ENCODE data around the gene GTF2A1L. TPM values are rescaled to one million over a fixed set of nuclear protein-coding genes. Genes with fewer than 3 reads are reported as not detected.
"Not testable (repeated sequence)": the region's sequence is repeated elsewhere in the genome, so short reads cannot be mapped to it uniquely, and the experiment has no call there.

Gene GTF2A1L
- total RNA-seq, 4 donors from 2014 or later = 0.35 to 86.8 (median 66.9) TPM; not detected in 1

DNA sequence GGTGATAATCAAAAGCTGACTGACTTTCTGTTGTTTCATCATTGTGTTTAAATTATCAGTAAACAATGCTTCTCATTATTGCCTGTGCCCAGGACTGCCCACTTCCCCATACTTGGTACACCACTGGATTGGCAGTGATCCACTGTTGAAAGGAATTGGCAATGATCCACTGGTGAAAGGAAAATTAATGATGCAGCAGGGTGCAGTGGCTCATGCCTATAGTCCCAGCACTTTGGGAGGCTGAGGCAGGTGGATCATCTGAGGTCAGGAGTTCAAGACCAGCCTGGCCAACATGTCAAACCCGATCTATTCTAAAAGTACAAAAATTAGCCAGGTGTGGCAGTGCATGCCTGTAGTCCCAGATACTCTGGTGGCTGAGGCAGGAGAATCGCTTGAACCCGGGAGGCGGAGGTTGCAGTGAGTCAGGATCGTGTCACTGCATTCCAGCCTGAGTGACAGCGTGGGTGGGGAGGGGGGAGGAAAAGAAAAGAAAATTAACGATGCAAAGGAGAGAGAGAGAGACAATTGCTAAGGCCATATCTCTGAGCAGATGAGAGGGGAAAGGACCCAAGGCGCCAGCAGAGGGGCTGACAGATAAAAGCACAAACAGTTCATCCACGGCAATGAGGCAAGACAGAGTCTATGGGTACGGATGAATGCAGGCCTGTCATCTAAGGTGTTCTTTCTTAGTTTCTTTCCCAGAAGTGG, 10.2 kb upstream of the GTF2A1L start:
- intact Hi-C loops (cut with DNase I; ENCODE audit: low total_unique reads) = no loop called here
- Histone ChIP-seq H3K4me3 (no peak overlapping the region), H3K27me3 (no peaks in the 10 kb centered on the region), H3K9me3 (no peaks in the 10 kb centered on the region), H3K4me1 (no peaks in the 10 kb centered on the region), H3K36me3 (no peaks in the 10 kb centered on the region), H3K27ac (no peak overlapping the region)
- TF ChIP-seq POLR2A (IDR thresholded peaks at IDR 0.05) = no peak
- TF ChIP-seq, protein P1, sequence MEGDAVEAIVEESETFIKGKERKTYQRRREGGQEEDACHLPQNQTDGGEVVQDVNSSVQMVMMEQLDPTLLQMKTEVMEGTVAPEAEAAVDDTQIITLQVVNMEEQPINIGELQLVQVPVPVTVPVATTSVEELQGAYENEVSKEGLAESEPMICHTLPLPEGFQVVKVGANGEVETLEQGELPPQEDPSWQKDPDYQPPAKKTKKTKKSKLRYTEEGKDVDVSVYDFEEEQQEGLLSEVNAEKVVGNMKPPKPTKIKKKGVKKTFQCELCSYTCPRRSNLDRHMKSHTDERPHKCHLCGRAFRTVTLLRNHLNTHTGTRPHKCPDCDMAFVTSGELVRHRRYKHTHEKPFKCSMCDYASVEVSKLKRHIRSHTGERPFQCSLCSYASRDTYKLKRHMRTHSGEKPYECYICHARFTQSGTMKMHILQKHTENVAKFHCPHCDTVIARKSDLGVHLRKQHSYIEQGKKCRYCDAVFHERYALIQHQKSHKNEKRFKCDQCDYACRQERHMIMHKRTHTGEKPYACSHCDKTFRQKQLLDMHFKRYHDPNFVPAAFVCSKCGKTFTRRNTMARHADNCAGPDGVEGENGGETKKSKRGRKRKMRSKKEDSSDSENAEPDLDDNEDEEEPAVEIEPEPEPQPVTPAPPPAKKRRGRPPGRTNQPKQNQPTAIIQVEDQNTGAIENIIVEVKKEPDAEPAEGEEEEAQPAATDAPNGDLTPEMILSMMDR (IDR thresholded peaks at IDR 0.05) = no peak
- no peak for DNase-seq

DNA sequence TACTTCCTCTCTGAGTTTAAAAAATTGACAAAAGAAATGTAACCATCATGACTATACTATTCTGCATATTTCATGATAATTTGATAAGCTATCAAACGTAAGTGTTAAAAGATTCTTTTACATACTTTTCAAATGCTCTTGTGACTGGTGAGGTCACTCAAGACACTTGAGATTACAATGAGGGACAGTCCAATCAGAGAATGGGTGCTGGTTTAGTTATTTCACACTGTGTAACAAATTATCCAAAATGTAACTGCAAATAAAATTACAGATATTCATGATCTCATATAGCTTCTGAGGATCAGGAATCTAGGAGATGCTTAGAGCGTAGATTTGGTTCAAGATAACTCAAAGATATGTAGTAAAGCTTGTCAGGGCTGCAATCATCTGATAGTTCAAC, 4.4 kb upstream of the GTF2A1L start:
- no peaks in the 10 kb centered on the region for H3K27me3 ChIP-seq
- no peak overlapping the region for H3K4me3 ChIP-seq
- no peak for DNase-seq
- no peaks in the 10 kb centered on the region for H3K9me3 ChIP-seq
- no peaks in the 10 kb centered on the region for H3K36me3 ChIP-seq
- TF ChIP-seq, protein P1 (IDR thresholded peaks at IDR 0.05) = no peak
- TF ChIP-seq POLR2A (IDR thresholded peaks at IDR 0.05) = no peak
- H3K27ac ChIP-seq = no peak overlapping the region
- intact Hi-C loops (cut with DNase I; ENCODE audit: low total_unique reads) = no loop called here
- H3K4me1 ChIP-seq = no peaks in the 10 kb centered on the region

DNA sequence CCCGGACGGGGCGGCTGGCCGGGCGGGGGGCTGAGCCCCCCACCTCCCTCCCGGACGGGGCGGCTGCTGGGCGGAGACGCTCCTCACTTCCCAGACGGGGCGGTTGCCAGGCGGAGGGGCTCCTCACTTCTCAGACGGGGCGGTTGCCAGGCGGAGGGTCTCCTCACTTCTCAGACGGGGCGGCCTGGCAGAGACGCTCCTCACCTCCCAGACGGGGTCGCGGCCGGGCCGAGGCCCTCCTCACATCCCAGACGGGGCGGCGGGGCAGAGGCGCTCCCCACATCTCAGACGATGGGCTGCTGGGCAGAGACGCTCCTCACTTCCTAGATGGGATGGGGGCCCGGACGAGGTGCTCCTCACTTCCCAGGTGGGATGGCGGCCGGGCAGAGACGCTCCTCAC, 3.1 kb upstream of the GTF2A1L start:
- H3K4me1 ChIP-seq; H3K27ac ChIP-seq; DNase-seq; H3K36me3 ChIP-seq; H3K27me3 ChIP-seq; H3K4me3 ChIP-seq; H3K9me3 ChIP-seq; intact Hi-C loops (cut with DNase I; ENCODE audit: low total_unique reads): not testable (repeated sequence)

DNA sequence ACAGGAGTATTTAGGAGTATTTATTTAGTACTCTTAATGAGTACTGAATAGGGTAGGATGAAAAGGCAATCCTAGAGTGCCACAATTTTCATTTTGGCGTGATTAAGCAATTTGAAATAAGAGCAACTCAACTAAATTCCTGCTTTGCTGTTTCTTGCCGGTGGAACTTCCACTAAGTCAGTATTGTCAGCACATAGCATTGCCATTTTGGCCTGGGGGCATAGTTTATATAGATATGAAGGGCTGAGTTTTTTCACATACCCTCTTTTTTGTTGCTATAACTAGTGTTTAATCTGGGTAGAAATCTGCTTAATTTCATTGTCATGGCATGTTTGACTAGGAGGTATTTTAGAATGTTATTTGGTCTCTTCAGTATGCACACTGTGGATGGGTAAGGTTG, 1.9 kb downstream of the GTF2A1L start:
- no peaks in the 10 kb centered on the region for H3K9me3 ChIP-seq
- H3K27me3 ChIP-seq = no peaks in the 10 kb centered on the region
- H3K4me3 ChIP-seq = no peak overlapping the region
- no peak overlapping the region for H3K27ac ChIP-seq
- no peaks in the 10 kb centered on the region for H3K4me1 ChIP-seq
- TF ChIP-seq, protein P1 (IDR thresholded peaks at IDR 0.05) = no peak
- TF ChIP-seq POLR2A (IDR thresholded peaks at IDR 0.05) = no peak
- intact Hi-C loops (cut with DNase I; ENCODE audit: low total_unique reads) = no loop called here
- no peaks in the 10 kb centered on the region for H3K36me3 ChIP-seq
- no peak for DNase-seq

DNA sequence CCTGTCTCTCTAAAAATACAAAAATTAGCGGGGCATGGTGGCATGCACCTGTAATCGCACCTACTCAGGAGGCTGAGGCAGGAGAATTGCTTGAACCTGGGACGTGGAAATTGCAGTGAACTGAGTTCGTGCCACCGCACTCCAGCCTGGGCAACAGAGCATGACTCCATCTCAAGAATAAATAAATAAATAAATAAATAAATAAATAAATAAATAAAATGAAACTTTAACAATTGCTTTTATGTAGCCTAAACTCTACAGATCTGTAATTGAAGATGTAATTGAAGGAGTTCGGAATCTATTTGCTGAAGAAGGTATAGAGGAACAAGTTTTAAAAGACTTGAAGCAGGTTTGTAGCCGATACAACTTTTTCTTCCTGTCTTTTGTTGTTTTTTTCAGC, 2.9 kb downstream of the GTF2A1L start:
- Histone ChIP-seq H3K4me3 (no peak overlapping the region), H3K9me3 (no peaks in the 10 kb centered on the region), H3K27ac (no peak overlapping the region), H3K36me3 (no peaks in the 10 kb centered on the region), H3K4me1 (no peaks in the 10 kb centered on the region), H3K27me3 (no peaks in the 10 kb centered on the region)
- TF ChIP-seq, protein P1 (IDR thresholded peaks at IDR 0.05) = no peak
- TF ChIP-seq POLR2A (IDR thresholded peaks at IDR 0.05) = no peak
- intact Hi-C loops (cut with DNase I; ENCODE audit: low total_unique reads) = no loop called here
- no peak for DNase-seq

DNA sequence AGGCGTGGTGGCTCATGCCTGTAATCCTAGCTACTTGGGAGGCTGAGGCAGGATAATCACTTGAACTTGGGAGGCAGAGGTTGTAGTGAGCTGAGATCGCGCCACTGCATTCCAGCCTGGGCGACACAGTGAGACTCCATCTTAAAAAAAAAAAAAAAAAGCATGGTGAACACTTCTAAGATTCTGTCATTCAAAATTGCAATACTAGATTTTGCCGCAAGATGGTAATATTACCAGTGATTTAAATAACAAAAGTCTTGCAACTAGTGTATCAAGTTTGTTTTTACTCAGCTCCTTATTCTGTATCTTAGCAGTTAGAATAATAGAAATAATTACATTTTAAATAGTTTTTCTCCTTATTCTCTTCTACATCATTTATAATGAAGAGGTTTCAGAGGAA, 5.0 kb downstream of the GTF2A1L start:
- H3K36me3 ChIP-seq; H3K27ac ChIP-seq; H3K9me3 ChIP-seq; intact Hi-C loops (cut with DNase I; ENCODE audit: low total_unique reads); H3K4me3 ChIP-seq; H3K4me1 ChIP-seq; DNase-seq; H3K27me3 ChIP-seq: not testable (repeated sequence)

All from uterus (tissue), 4 donors.